Adipocyte (in vitro differentiated cells): ENCODE results near the gene PLA2R1.
A peak's percentile ranks its signal among the peaks of the same experiment; 100 is the strongest.

Experiments used
- DNase-seq: peaks from one replicate; pipeline ENCODE4 v3.0.0-alpha.2; 2015; ENCODE audit warnings: low read depth
- H3K27me3 ChIP-seq: replicated peaks from 2 replicates; pipeline ENCODE4 v1.7.0; 2013; ENCODE audit warnings: mild to moderate bottlenecking, low read length, moderate library complexity; ENCODE audit not compliant: control insufficient read depth, insufficient read depth
- H3K36me3 ChIP-seq: 2 replicates; pipeline ENCODE4 v1.7.0; 2013; ENCODE audit warnings: low read length, mild to moderate bottlenecking, moderate library complexity; ENCODE audit not compliant: control insufficient read depth, insufficient read depth, severe bottlenecking
- H3K4me1 ChIP-seq: 2 replicates; pipeline ENCODE4 v1.7.0; 2013; ENCODE audit warnings: mild to moderate bottlenecking, low read length, moderate library complexity; ENCODE audit not compliant: control insufficient read depth, insufficient read depth
- H3K4me3 ChIP-seq: 2 replicates; pipeline ENCODE4 v1.7.0; 2013; ENCODE audit warnings: mild to moderate bottlenecking, low read length, moderate library complexity
- H3K9ac ChIP-seq: 2 replicates; pipeline ENCODE4 v1.7.0; 2013; ENCODE audit warnings: mild to moderate bottlenecking, low read length, moderate library complexity
- H3K9me3 ChIP-seq: 2 replicates; pipeline ENCODE4 v1.7.0; 2013; ENCODE audit warnings: mild to moderate bottlenecking, low read length, moderate library complexity; ENCODE audit not compliant: control insufficient read depth

PLA2R1 gene

DNA sequence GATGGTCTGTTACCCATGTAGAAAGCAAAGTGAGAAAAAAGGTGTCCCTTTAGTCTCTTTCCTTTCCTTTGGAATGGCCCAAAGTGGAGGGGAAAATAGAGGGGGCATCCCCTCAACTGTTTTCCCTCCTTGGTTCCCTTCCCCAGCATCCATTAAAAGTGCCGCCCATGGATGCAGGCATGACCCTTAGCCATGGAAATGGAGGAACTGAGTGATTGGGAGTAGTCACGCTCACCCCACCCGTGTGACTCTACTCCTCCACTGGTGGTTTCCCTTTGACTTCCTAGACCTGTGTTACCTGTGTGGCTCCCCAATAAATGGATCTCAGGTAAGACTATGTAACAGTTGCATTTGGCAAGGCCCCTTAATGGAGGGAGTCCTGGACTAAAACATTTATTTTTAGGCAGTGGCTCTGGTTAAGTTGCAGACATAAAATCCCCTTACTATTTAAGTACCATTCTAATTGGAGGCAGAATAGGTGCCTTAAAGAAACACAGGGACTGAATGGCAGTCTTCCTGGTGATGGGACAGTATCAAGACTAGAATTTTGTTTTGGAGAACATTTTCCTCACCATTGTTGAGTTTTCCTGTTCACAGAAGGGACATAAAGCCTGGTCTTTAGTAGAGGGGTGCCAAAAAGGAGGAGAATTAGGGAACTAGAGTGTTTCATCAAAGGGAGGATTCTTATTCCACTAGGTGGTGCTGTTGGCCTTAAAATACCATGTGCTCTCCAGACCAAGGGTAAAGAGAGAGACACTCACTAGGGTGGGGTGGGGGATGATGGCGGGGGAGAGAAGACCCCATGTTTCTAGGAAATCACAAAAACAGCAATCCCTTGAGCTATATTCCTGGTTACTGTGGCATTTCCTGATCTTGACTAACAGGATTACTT, 25.7 kb upstream of the PLA2R1 start:
- Histone ChIP-seq H3K4me1 (peaks cover 10% of the 10 kb centered on the region), H3K27me3 (no peaks in the 10 kb centered on the region), H3K9ac (no peak overlapping the region), H3K4me3 (no peak overlapping the region), H3K36me3 (no peaks in the 10 kb centered on the region), H3K9me3 (peaks cover 46% of the 10 kb centered on the region)
- peak; percentile 20 for DNase-seq

GRCh38 chr2:160085662-160086061, 23.2 kb upstream of the PLA2R1 start:
- H3K27me3 ChIP-seq = no peaks in the 10 kb centered on the region
- peaks cover 43% of the 10 kb centered on the region for H3K9me3 ChIP-seq
- DNase-seq = no peak

DNA sequence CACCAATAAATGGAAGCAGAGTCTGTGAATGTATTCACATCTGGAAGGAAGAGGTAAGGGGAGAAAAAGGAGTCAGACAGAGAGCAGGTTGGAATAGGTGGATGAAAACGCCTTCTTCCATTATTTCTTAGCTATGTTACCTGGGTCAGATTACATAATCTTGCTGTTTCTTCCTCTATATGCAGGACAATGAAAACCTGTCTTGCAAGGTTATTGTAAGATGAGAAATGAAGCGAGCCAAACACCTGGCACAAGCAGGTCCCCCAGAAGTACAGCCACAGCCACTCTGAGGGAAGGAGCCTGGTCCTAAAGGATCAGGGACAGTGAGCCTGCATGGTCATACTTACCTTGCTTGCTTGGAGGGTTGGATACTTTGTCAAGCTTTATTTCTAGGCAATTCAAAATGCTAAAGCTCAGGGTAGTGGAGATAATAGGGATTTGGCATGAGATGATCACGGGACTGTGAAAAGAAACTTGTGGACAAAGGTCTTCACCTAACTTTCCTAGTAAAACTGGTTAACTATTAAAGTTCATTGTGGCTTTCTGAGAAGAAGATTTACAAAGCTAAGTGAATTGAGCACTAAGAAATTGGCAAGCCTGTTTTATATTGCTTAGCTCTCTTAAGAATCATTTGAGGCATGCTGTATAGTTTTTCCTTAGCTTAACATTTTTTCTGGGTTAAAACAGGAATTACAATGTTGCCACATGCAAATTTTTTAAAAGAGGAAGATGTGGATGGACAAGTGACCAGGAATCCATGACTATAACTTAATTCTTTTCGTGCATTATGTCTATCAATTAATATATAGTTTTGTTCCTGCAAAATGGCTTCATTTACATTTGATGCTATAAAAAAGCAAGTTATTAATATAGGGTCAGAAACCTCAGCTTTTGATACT, 15.7 kb upstream of the PLA2R1 start:
- Histone ChIP-seq H3K27me3 (no peaks in the 10 kb centered on the region), H3K9me3 (no peaks in the 10 kb centered on the region), H3K4me1 (peaks cover 4% of the 10 kb centered on the region), H3K9ac (no peak overlapping the region), H3K36me3 (no peaks in the 10 kb centered on the region), H3K4me3 (no peak overlapping the region)
- no peak for DNase-seq

More at GRCh38 chr2:160085662-160086061, 23.2 kb upstream of the PLA2R1 start:
- Histone ChIP-seq H3K9ac (no peak overlapping the region), H3K36me3 (no peaks in the 10 kb centered on the region), H3K4me1 (no peaks in the 10 kb centered on the region), H3K4me3 (no peak overlapping the region)

GRCh38 chr2:160076914-160077313, 14.5 kb upstream of the PLA2R1 start:
- no peak for DNase-seq
- H3K9ac ChIP-seq = no peak overlapping the region
- peaks cover 4% of the 10 kb centered on the region for H3K4me1 ChIP-seq
- no peaks in the 10 kb centered on the region for H3K36me3 ChIP-seq
- no peak overlapping the region for H3K4me3 ChIP-seq
- H3K27me3 ChIP-seq = no peaks in the 10 kb centered on the region
- H3K9me3 ChIP-seq = no peaks in the 10 kb centered on the region

GRCh38 chr2:160076241-160076640, 13.8 kb upstream of the PLA2R1 start:
- H3K4me3 ChIP-seq = no peak overlapping the region
- H3K9me3 ChIP-seq = no peaks in the 10 kb centered on the region
- H3K9ac ChIP-seq = no peak overlapping the region
- DNase-seq = no peak
- no peaks in the 10 kb centered on the region for H3K36me3 ChIP-seq
- peaks cover 4% of the 10 kb centered on the region for H3K4me1 ChIP-seq
- no peaks in the 10 kb centered on the region for H3K27me3 ChIP-seq

- no peaks in the 10 kb centered on the region for H3K36me3 ChIP-seq
- peaks cover 4% of the 10 kb centered on the region for H3K4me1 ChIP-seq
- H3K27me3 ChIP-seq = no peaks in the 10 kb centered on the region
- no peak overlapping the region for H3K9ac ChIP-seq
- no peaks in the 10 kb centered on the region for H3K9me3 ChIP-seq
- no peak overlapping the region for H3K4me3 ChIP-seq
- DNase-seq = peak; percentile 86
These were observed 12.8 kb upstream of the PLA2R1 start for GRCh38 chr2:160075171-160075570.

GRCh38 chr2:160073284-160073888, 11.0 kb upstream of the PLA2R1 start:
- Histone ChIP-seq H3K36me3 (no peaks in the 10 kb centered on the region), H3K27me3 (no peaks in the 10 kb centered on the region), H3K9ac (no peak overlapping the region), H3K4me3 (no peak overlapping the region), H3K9me3 (peaks cover 8% of the 10 kb centered on the region), H3K4me1 (peaks cover 4% of the 10 kb centered on the region)
- no peak for DNase-seq

GRCh38 chr2:160068906-160069305, 6.5 kb upstream of the PLA2R1 start:
- Histone ChIP-seq H3K9ac (no peak overlapping the region), H3K4me1 (peaks cover 4% of the 10 kb centered on the region), H3K9me3 (peaks cover 8% of the 10 kb centered on the region), H3K4me3 (no peak overlapping the region), H3K27me3 (no peaks in the 10 kb centered on the region), H3K36me3 (no peaks in the 10 kb centered on the region)
- DNase-seq = no peak

- no peaks in the 10 kb centered on the region for H3K36me3 ChIP-seq
- peaks cover 8% of the 10 kb centered on the region for H3K9me3 ChIP-seq
- no peak overlapping the region for H3K4me3 ChIP-seq
- H3K9ac ChIP-seq = no peak overlapping the region
- H3K27me3 ChIP-seq = no peaks in the 10 kb centered on the region
- H3K4me1 ChIP-seq = peaks cover 12% of the 10 kb centered on the region
- no peak for DNase-seq
These were observed 2.5 kb upstream of the PLA2R1 start for GRCh38 chr2:160064916-160065315.

DNA sequence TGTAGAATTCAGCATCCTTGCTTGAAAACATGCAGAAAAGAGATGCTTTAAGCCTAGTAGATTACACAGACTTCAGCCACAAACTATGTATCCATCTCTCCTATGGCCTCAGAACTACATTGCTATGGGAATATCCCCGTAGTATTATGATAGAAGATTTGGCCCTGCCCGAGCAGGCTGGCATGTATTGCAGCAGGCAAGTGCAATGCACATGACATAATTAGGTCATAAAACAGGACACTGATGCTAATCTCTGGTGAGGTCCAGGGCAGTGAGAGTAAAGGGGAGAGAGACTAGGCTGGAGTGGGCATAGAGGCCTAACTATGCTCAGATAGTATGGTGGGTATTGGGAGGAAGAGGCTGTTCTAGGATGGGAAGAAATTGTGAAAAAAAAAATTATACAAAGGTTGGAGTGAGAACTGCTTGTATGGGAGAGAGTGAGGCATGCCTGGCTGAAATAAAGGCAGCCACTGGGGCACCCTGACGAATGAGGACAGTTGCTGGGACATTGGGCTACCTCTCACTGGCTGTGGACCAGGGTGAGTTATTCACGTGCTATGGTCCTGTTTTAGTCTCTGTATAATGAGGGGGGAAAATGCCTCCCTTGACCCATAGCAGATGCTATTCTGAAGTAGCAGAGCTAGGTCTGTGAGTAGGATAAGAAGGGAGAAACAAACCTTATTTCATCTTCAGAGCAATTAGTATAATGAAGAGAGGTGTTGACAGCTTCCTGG, 1.6 kb upstream of the PLA2R1 start:
- peaks cover 12% of the 10 kb centered on the region for H3K4me1 ChIP-seq
- no peak overlapping the region for H3K9ac ChIP-seq
- H3K27me3 ChIP-seq = no peaks in the 10 kb centered on the region
- no peaks in the 10 kb centered on the region for H3K36me3 ChIP-seq
- H3K9me3 ChIP-seq = peaks cover 7% of the 10 kb centered on the region
- no peak for DNase-seq
- H3K4me3 ChIP-seq = no peak overlapping the region
